GM18909 (cell line): ENCODE results near the gene AP4S1.
A peak's percentile ranks its signal among the peaks of the same experiment; 100 is the strongest.

Source experiments
- ATAC-seq: cut with Tn5 transposase; IDR thresholded peaks from one replicate; pipeline ENCODE4 v1.9.1; 2021; ENCODE audit warnings: mild to moderate bottlenecking; ENCODE audit not compliant: unreplicated experiment, poor library complexity

The AP4S1 gene, protein sequence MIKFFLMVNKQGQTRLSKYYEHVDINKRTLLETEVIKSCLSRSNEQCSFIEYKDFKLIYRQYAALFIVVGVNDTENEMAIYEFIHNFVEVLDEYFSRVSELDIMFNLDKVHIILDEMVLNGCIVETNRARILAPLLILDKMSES

DNA sequence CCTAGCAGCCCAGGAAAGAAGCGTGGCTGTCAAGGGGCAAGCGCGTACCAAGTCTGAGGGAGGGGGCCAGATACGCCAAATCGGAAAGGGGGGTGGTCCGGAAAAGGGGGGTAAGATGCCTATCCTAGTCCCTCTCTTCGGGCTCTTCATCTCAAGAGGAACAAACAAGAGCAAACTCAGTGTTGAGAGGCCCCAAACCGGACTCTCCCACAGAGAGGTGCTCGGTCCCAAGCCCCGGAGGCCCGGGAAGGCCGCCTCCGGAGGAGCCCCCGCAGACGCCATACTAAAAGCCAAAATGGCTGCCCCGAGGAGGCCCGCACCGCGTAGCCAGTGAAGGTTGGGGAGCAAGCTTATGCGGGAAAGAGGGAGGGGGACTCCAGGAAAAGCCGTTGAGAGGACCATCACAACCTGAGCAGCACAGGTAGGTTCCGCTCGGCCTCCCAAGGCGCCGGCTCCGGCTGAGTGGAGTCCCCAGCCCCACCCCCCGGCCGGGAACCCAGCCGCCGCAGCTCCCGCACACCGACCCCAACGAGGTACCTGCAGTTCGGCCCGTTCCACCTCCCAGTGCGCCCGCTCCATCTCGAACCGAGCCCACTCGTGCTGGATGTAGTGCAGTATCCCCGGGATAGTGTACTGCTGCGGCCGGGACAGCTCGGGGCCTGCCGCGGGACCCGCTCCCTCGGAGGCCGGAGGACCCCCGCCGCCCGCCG, at the start of gene AP4S1:
Gene AP4S1, plus strand, starts transcription at position 283 of the 710 bp plus-strand sequence. CDS start 40,548 bp downstream, outside the sequence.
- ATAC-seq: peak; percentile 23

DNA sequence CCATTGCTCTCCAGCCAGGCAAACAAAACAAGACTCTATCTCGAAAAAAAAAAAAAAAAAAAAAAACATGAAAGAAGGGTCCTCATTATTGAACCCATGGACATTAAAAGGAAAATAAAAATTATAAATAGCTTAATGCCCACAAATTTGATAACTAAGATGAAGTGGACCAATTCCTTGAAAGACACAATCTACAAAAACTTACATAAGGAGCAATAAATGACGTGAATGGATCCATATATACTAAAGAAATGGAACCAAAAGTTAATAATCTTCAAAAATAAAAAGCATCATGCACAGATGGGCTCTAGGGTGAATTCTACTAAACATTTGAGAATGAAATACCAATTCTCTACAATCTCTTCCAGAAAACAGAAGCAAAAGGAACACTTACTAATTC, 47.7 kb upstream of the AP4S1 start:
- ATAC-seq: no peak

DNA sequence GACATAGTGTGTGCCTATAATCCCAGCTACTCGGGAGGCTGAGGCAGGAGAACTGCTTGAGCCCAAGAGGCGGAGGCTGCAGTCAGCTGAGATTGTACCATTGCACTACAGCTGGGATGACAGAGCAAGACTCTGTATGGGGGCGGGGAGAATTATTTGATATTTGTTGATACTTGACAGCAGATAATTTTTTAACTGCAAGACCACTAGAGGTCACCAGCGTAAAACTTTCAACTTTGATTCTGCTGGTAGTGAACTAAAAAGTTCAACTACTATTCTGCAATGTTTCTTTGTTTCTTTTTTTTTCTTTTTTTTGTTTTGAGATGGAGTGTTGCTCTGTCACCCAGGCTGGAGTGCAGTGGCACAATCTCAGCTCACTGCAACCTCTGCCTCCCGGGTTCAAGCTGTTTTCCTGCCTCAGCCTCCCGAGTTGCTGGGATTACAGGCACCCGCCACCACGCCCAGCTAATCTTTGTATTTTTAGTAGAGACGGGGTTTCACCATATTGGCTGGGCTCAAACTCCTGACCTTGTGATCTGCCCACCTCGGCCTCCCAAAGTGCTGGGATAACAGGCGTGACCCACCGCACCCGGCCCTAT, 45.2 kb upstream of the AP4S1 start:
- peak; percentile 58 for ATAC-seq

DNA sequence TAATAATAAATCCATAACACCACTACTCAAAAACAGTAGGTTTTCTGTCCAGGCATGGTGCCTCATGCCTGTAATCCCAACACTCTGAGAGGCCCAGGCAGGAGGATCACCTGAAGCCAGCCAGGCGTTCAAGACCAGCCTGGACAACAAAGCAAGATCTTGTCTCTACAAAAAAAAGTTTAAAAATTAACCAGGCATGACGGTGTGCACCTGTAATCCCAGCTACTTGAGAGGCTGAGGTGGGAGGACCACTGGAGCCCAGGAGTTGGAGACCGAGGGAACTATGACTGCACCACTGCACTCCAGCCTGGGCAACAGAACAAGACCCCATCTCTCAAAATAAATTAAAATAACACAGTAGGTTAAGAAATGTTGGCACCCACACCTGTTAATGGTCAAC, 44.5 kb upstream of the AP4S1 start:
- no peak for ATAC-seq

DNA sequence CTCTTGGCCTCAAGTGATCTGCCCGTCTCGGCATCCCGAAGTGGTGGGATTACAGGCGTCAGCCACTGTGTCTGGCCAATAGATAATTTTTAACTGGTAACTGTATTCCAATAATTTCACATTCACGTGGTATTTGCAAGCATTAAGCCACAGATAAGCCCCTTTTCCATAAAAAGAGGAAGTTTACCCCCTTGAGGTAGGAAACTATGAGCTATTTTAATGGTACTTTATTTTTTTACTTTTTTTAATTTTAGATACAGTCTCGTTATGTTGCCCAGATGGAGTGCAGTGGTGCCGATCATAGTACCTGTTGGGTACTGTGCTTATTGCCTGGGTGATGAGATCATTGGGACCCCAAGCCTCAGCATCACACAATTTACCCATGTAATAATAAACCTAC, 42.9 kb upstream of the AP4S1 start:
- ATAC-seq: no peak

DNA sequence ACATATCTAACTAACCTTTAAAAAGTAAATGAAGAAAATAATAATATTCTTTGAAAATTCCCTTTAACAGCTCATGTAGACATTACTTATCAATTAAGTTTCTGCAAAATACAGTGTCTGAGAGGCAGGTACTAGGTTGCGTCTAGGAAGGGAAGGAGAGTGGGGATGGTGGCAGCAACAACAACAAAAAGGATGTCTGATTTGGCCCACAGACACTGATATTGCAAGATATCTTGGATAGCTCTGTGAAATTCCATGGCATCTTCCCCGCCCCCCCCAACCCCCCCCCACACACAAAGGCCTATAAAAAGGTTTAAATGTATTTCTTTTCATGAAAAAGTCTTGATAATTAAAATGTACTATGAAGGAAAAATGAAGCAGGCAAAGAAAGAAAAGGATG, 41.6 kb upstream of the AP4S1 start:
- ATAC-seq: no peak

DNA sequence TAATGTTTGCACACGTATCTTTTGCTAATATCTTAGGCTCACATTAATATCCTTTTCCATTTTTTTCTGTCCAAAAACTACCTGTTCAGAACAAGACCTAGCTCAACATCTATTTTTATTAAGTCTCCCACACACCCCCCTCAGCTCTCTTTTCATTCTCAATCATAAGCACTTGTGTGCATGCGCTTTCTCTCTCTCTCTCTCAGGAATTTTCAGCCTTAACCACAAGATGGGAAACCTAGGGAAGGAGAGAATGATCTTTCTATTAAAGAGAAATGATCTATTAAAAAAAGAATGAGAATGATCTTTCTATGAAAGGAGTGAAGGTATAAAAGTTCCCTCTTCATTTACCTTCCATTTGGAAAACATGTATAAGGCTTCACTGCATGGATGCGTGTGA, 39.7 kb upstream of the AP4S1 start:
- ATAC-seq: no peak

DNA sequence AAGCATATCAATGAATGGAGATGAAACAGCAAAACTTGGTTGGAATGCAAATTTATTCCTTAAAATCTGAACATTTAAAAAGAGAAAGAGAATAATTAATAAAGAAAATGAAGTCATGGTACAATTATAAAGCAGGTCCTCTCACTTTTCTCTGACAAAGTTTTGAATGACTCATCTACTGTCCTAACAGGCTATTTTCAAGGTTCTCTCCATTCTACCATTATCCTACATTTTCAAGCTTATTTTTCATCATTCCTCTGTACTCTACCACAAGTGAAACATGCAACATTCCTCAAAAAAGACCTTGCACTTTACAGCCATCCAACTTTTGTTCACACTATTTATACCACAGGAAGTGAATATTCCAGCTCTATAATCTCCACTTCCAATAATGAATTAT, 36.9 kb upstream of the AP4S1 start:
- ATAC-seq: no peak

DNA sequence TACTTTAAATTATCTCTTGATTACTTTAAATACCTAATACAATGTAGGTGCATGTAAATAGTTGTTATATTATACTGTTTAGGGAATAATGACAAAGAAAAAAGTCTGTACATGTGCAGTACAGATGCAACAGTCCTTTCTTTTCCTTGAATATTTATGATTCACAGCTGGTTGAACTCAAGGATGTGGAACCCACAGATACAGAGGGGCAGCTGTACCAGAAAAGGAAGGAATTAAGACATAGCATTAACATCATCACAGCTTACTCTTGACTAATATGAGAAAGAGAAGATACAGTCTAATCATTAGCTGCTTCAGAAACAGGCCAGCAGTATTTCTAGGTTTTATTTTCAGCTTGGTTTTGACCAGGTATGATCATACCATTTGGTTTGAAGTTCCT, 34.7 kb upstream of the AP4S1 start:
- peak; percentile 29 for ATAC-seq

DNA sequence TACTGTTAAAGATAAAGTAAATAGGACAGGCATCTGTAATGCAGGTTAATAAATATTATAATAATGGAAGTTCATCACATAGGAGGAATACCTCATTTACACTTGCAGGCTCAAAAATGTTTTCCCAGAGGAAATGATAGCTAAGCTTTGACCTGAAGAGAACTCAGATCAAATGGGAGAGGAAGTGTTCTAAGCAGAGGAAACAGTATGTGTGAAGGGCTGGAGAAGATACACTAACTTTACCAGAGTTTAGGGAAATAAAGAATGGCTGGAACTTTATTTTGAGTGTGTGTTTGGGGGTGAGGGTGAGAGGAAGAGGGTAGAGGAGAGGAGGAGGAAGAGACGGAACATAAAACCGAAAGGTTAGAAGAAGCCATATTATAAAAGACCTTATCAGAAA, 34.0 kb upstream of the AP4S1 start:
- no peak for ATAC-seq

DNA sequence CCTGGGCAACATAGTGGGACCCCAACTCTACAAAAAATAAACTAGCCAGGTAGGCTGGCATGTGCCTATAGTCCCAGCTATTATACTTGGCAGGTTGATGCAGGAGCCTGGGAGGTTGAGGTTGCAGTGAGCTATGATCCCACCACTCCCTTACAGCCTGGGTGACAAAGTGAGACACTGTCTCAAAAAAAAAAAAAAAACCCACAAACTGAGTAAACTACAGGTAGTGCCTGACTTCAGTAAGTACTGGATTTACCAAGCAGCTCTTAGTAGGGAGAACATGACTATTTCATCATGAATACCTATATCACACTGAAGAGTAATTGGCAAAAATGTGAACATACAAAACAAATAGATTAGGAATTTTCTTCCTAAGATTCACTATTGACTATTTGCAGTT, 32.4 kb upstream of the AP4S1 start:
- no peak for ATAC-seq

DNA sequence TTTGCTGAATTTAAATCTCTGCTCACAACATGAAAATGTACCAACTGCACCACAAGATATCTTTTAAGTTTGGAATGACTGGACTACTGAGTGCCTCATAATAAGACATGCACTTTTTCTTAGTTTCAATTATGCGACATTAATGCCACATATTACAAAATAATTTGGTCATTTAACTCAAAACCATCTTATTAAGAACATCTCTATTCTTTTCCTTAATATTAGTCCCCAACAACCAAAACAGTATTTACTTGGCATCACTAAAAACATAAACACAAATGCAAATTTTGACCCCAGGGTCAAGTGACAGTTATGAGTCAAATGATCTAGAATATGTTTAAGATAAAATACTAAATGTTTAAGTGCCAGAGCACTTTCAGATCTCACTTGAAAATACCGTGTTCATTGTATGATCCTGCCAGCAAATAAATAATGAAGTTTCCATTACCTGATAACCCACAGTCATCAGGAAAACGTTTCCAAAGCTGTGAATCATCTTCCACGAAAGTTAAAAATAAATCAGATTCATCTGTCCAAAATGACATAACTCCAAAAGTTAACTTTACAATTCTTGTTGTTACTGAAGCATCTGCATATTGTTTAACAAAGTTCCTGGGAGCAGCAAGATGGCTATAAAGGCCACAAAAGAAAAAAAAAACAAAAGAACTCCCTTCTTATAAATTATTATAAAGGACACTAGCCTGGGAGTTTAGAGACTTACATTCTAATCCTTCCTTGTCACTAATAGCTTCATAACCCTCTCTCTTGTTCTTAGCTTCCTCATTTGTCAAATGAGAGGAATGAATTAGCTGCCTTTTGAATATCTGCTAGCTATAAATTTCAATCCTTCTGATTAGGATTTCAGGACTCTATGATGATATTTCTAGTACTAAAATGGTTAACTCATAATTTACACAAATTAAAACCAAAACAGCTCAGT, 30.5 kb upstream of the AP4S1 start:
- peak; percentile 69 for ATAC-seq

DNA sequence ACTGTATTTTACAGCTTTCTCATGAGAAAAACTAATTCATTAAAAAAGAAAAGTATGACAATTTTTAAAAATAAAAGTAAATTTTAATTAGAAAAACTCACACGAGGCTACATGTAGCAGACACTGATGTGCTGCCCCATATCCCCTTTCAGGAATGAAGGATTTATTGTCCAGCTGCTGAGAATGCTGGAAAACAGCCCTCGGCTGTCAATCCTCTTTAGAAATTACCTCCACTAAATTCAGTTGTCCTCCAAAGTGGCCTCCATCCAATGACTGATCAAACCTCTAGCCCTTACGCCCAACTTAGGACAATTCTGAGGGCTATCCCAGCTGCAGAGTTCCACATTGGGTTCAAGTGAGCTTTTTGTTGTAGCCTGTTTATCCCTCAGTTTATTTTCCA, 29.8 kb upstream of the AP4S1 start:
- ATAC-seq: no peak

DNA sequence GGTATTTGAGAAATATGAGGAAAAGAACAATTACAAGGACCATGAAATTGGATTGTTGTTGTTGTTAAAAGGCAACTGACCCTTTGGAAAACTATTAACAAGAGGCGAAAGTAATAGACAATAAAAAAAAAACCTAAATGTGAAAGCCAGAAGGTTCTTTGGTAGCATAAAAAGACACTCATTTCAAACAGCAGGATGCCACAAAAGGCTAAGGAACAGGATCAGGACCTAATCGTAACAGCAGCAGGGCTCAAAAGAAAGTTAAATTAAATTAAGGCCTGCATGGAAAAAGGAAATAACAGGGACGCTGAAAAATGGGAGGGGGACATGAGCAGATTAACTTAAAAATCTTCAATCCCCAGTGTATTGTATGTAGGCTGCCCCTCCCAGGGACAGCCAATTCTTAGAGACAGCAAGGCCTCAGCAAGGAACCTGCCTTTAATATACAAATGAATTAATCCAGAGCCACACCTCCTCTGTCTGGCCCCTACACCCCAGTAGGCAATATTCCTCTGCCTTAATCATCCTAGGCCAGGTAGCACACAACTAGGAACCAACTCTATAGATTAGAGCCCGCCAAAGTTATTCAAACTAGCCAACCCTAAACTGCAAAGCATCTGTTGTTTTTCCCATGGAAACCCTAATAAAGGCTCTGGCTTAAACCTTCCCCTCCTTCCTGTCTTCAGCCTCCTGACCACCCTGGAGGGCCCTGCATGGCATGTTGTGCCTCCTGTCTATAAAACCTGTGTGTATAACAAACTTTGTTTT, 28.4 kb upstream of the AP4S1 start:
- ATAC-seq: no peak

DNA sequence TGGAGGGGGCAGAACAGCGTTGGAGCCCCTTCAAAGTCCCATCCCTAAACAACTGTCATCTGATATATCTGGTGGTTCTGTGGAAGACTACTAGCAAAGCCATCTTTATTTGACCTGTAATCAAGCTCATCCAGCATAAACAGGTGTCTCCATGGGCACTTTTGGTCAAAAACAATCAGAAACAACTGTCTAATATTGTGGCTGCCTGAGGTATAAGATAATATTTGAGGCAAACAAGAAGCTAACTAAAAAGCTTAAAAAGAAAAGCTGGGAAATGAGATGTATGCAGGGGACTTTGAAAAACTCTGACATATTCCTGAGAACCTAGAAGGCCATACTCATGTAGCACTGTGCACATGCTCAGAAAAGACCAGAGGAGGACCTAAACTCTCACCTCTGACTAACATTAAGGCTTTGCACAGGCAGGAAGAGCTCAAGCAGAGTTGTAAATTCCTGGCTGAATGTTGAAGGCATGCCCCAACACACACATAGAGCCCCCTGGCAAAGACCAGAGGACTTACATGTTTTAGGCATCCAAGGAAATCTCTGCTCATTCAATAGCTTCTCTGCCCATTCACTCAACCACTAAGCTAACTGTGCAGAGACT, 27.2 kb upstream of the AP4S1 start:
- no peak for ATAC-seq

DNA sequence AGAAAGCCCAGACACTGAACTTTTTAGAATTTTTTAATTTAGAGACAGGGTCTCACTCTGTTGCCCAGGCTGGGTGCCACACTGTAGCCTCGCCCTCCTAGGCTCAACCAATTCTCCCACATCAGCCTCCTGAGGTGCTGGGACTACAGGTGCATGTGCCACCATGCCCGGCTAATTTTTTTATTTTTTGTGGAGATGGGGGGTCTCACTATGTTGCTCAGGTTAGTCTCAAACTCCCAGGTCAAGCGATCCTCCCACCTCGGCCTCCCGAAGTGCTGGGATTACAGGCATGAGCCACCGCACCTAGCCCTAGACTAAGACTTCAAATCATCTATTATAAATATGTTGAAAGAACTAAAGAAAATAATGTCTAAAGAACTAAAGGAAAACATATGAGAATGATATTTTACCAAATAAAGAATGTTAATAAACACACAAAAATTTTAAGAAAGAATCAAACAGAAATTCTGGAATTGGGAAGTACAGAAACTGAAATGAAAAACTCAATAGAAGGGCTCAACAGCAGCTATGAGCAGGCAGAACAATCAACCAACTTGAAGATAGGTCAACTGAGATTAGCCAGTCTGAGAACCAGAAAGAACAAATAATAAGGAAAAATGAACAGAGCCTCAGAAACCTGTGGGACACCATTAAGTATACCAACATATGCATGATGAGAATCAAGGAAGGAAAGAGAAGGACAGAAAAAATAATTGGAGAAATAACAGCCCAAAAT, 26.2 kb upstream of the AP4S1 start:
- ATAC-seq: no peak

DNA sequence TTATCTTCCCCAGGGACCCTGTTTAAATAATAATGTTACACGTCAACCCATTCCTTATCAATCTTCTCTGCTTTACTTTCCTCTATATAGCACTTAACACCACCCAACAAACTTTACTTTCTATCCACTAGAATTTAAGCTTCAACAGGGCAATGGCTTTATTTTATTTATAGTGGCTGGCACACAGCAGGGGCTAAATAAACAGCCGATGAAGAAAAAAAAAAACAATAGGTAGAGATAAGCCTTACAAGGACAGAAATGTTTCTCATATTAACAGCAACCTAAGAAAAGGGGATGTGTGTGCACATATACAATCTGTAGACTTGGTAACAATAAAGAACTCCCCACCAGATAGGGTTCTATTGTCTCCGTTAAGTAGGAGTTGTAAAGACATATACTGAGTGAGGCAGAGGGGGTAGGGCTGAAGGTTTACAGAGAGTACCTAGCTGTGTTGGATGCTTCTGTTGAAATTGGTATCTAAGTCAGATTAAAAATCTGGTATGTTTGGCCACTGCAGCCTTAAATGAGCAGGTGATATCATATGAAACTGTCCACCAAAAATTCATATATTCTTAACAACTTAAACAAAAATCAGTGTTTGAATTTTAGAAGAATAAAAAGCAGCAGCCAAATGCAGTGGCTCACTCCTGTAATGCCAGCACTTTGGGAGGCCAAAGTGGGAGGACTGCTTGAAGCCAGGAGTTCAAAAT, 24.7 kb upstream of the AP4S1 start:
- ATAC-seq: no peak

DNA sequence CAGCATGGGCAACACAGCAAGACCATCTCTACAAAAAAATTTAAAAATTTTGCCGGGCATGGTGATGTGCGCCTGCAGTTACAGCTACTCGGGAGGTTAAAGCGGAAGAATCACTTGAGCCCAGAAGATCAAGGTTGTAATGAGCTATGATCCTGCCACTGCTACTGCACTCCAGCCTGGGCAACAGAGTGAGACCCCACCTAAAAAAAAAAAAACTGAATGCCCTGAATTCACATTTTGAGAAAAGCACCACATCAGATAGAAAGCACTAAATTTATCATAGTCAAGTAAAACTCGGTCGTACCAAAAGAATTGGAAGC, 24.1 kb upstream of the AP4S1 start:
- no peak for ATAC-seq

DNA sequence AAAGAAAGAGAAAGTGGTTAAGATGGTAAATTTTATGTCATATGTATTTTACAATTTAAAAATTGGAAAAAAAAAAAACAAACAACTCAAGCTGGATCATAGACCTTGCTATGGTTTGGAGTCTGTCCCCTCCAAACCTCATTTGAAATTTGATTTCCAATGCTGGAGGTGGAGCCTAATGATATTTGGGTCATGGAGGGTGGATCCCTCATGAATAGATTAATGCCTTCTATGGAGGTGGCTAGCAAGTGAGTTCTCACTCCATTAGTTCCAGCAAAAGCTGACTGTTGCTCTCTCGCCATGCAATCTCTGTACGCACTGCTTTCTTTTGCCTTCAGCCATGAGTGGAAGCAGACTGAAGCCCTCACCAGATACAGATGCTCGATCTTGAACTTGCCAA, 22.2 kb upstream of the AP4S1 start:
- no peak for ATAC-seq
